GM23338 (cell line): ENCODE data around the gene LIN7A.

ENCODE experiments used
- CREB1 ChIP-seq: fragments of 250-450 bp; sonication (Bioruptor Pico); IDR thresholded peaks from 2 replicates; pipeline ENCODE4 v1.5.0; 2020; ENCODE audit warnings: low read depth, mild to moderate bottlenecking, moderate library complexity
- EZH2 ChIP-seq: fragments of 200-600 bp; sonication (generic); IDR thresholded peaks from one replicate; pipeline ENCODE4 v1.8.0; 2017; ENCODE audit warnings: antibody characterized with exemption, mild to moderate bottlenecking, low read depth; ENCODE audit not compliant: unreplicated experiment
- EZH2phosphoT487 ChIP-seq: fragments of 200-600 bp; sonication (generic); IDR thresholded peaks from one replicate; pipeline ENCODE4 v1.8.1; 2018; ENCODE audit warnings: antibody characterized with exemption; ENCODE audit not compliant: unreplicated experiment
- JUNB ChIP-seq: IDR thresholded peaks from one replicate; pipeline ENCODE4 v1.6.1; 2016; ENCODE audit warnings: antibody characterized with exemption; ENCODE audit not compliant: unreplicated experiment
- POLR2AphosphoS5 ChIP-seq: IDR thresholded peaks from 2 replicates; pipeline ENCODE4 v1.6.1; 2016; ENCODE audit warnings: antibody characterized with exemption, low read depth
- ZNF462 ChIP-seq: fragments of 250-450 bp; sonication (Bioruptor Pico); IDR thresholded peaks from 2 replicates; pipeline ENCODE4 v1.5.0; 2020; ENCODE audit warnings: mild to moderate bottlenecking, moderate library complexity
- TF ChIP-seq, protein P1 (sequence below), 2 experiments: fragments of 200-600 bp in 1 of 2; sonication (generic) in 1 of 2; conservative IDR thresholded peaks; 2 replicates each; pipeline versions ENCODE4 v1.5.1 to v1.6.1; 2016 to 2017; ENCODE audit warnings: antibody characterized with exemption in 2 of 2, low read depth in 2 of 2, mild to moderate bottlenecking in 2 of 2, moderate library complexity in 1 of 2
- TF ChIP-seq, protein P2 (sequence below): IDR thresholded peaks from one replicate; pipeline ENCODE4 v1.6.1; 2018; ENCODE audit warnings: antibody characterized with exemption; ENCODE audit not compliant: unreplicated experiment

DNA sequence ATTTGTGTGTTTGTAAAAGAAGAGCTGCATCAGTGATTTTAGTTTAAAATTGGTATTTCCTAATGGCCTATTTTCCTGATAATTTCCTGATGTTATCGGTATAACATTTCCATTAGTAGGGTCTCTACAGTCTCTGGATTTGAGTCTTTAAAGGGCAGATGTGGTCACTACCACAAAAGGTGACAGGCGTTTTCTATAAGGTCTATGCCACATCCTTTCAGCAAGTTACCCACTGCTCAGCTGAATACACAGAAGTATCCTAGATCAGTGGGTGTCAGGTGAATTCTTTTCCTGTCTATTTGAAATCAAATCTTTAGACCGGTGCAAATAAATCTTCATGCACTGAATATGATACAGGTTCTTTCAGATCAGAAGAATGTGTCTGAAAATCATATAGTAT lies 90.2 kb downstream of the LIN7A start:
- TF ChIP-seq EZH2phosphoT487 = no peak
- no peak for TF ChIP-seq POLR2AphosphoS5
- TF ChIP-seq JUNB = no peak
- TF ChIP-seq, protein P1, sequence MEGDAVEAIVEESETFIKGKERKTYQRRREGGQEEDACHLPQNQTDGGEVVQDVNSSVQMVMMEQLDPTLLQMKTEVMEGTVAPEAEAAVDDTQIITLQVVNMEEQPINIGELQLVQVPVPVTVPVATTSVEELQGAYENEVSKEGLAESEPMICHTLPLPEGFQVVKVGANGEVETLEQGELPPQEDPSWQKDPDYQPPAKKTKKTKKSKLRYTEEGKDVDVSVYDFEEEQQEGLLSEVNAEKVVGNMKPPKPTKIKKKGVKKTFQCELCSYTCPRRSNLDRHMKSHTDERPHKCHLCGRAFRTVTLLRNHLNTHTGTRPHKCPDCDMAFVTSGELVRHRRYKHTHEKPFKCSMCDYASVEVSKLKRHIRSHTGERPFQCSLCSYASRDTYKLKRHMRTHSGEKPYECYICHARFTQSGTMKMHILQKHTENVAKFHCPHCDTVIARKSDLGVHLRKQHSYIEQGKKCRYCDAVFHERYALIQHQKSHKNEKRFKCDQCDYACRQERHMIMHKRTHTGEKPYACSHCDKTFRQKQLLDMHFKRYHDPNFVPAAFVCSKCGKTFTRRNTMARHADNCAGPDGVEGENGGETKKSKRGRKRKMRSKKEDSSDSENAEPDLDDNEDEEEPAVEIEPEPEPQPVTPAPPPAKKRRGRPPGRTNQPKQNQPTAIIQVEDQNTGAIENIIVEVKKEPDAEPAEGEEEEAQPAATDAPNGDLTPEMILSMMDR (conservative IDR thresholded peaks at IDR 0.05; ENCODE audit: low read depth in 2 of 2) = no peak
- TF ChIP-seq, protein P2, sequence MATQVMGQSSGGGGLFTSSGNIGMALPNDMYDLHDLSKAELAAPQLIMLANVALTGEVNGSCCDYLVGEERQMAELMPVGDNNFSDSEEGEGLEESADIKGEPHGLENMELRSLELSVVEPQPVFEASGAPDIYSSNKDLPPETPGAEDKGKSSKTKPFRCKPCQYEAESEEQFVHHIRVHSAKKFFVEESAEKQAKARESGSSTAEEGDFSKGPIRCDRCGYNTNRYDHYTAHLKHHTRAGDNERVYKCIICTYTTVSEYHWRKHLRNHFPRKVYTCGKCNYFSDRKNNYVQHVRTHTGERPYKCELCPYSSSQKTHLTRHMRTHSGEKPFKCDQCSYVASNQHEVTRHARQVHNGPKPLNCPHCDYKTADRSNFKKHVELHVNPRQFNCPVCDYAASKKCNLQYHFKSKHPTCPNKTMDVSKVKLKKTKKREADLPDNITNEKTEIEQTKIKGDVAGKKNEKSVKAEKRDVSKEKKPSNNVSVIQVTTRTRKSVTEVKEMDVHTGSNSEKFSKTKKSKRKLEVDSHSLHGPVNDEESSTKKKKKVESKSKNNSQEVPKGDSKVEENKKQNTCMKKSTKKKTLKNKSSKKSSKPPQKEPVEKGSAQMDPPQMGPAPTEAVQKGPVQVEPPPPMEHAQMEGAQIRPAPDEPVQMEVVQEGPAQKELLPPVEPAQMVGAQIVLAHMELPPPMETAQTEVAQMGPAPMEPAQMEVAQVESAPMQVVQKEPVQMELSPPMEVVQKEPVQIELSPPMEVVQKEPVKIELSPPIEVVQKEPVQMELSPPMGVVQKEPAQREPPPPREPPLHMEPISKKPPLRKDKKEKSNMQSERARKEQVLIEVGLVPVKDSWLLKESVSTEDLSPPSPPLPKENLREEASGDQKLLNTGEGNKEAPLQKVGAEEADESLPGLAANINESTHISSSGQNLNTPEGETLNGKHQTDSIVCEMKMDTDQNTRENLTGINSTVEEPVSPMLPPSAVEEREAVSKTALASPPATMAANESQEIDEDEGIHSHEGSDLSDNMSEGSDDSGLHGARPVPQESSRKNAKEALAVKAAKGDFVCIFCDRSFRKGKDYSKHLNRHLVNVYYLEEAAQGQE = no peak
- no peak for TF ChIP-seq EZH2
- TF ChIP-seq CREB1 (CRISPR knock-in tag) = no peak
- no peak for TF ChIP-seq ZNF462 (CRISPR knock-in tag)
